Adrenal gland (tissue), 5 donors: ENCODE results near the gene CXCL11.

ENCODE experiments used
- POLR2A ChIP-seq, 2 donors: fragments of 450-650 bp; IDR thresholded peaks; one replicate each; pipeline ENCODE4 v1.6.1; 2017; ENCODE audit warnings: antibody characterized with exemption in 2 of 2, mild to moderate bottlenecking in 2 of 2, moderate library complexity in 1 of 2
- TF ChIP-seq, protein P1 (sequence below), 6 experiments: fragments of 450-650 bp in 4 of 6; fragments of 200-600 bp in 2 of 6; sonication (generic) in 1 of 6; IDR thresholded peaks; 1 replicate in 5 of 6; 2 replicates in 1 of 6; pipeline versions ENCODE4 v1.5.1 to v1.8.0; 2016 to 2021; ENCODE audit warnings: antibody characterized with exemption in 6 of 6, mild to moderate bottlenecking in 2 of 6, moderate library complexity in 1 of 6
- donor health status: DM: no; HTN: no; CAD: no.

DNA sequence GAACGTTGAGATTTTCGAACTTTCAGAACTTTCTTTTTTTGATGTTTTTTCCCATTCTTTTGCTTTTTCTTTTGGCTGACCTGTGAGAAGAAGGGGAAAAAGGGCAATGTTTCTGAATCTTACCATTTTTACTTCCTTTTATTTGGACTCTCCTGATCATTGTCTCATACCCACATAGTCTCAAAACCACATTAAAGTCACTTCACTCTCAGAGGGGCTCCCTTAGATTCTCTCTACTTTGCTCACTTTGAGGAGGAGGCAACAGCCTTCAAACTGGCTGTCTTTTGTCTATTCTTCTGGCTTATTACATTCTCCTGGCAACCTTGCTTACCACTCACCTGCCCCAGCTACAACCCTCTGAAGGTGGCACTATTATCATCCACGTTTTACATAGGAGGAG, 32.2 kb downstream of the CXCL11 start:
- no peak for TF ChIP-seq POLR2A (IDR thresholded peaks at IDR 0.05)
- TF ChIP-seq, protein P1, sequence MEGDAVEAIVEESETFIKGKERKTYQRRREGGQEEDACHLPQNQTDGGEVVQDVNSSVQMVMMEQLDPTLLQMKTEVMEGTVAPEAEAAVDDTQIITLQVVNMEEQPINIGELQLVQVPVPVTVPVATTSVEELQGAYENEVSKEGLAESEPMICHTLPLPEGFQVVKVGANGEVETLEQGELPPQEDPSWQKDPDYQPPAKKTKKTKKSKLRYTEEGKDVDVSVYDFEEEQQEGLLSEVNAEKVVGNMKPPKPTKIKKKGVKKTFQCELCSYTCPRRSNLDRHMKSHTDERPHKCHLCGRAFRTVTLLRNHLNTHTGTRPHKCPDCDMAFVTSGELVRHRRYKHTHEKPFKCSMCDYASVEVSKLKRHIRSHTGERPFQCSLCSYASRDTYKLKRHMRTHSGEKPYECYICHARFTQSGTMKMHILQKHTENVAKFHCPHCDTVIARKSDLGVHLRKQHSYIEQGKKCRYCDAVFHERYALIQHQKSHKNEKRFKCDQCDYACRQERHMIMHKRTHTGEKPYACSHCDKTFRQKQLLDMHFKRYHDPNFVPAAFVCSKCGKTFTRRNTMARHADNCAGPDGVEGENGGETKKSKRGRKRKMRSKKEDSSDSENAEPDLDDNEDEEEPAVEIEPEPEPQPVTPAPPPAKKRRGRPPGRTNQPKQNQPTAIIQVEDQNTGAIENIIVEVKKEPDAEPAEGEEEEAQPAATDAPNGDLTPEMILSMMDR (IDR thresholded peaks at IDR 0.05), result no peak
